Middle frontal gyrus (tissue), 1 donor: ENCODE data around the gene SYT2.
"Not testable (repeated sequence)": the region's sequence is repeated elsewhere in the genome, so short reads cannot be mapped to it uniquely, and the experiment has no call there.

Source experiments
- DNase-seq: peaks from one replicate; pipeline ENCODE4 v3.0.0-alpha.2; 2015; ENCODE audit warnings: low spot score; ENCODE audit errors: extremely low spot score

SYT2 gene

DNA sequence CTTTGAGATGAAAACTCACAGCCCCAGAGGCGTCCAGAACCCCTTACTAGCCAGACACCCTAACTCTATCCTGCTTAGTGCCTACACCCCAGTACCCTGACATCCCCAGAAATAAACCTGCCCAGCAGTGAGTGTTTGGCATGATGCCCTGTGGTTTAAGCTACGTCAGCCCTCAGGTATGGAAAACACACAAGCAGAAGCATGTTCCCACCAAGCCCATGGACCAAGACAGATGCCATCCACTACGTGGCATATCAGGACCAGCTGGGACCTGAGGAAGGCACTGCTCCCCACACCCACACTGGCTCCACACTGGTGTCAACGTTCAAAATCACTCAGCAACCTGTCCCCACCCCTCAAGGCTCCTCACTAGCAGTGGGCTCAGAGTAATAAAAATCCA is 116.4 kb downstream of the SYT2 start:
- no peak for DNase-seq

DNA sequence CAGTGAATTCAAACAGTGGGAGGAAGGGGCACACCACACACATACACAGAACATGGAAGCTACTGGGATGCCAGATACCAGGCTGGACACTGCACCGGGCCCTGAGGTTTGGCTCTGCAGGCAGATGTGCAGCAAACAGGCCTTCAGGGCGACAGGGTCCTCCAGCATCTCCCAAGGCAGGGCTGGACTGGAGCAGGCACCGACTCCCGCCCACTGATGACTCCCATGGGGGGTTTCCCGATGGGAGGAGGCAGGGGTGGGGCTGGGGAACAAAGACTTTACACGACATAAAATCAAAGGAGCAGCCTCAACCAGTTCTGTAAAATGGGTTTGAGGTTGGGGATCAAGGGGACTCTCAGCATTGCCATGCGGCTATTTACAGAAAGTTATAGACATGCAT is 118.1 kb downstream of the SYT2 start:
- no peak for DNase-seq

DNA sequence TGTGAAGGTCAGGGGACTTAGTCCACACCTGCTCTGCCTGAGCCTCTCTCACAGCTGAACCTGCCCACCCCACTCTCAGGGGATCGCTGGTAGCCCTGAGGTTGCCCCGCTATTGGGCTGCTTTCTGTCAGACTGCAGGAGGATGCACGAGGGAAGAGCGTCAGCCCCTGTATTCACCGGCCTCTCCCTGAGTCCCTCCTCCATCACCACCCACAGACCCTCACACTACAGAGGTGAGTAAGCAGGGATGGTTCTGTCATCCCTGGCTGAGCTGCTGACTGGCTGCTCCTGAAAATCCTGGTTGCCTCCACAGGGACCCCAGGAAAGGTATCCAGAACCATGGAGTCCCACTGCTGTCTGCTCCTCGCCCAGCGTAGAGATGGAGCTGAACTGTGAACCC is 118.7 kb downstream of the SYT2 start:
- no peak for DNase-seq

DNA sequence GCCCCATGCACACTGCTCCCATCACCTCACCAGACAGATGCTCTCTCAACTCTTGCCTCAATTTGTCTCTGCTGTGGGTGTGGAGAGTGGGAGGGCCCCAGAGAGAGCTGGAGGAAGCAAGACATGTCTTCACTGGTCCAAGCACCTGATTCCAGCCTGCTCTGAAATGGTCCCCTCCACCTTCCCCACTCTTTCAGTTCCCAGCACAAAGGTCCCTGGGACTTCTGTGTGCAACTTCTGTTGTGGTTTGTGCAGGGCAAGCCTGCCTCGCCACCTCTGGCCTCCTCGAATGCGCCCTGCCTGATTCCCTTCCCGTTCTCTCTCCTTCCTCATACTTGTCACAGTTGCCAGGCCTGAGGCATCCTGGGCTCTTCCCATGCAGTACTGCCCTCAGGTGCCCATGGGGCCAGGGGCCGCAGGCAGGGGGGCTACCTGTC is 119.3 kb downstream of the SYT2 start:
- no peak for DNase-seq

DNA sequence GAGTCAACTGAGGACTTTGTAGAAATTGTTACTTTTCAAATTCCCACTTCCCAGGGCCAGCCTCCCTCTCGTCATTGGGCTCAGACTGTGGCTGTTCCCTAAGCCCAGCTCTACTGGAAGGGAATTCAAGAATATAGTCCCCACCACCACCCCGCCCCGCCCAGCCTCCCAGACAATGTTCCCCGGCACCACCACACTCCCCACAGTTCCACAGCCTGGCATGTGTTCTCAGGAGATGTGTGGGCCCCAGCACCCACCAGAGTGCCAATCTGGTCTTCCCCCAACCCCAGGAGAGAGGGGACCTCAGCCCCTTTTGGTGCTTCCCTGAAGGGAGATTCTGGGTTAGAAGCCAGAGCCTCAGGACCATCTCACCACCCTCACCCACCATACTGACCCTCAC is 120.1 kb downstream of the SYT2 start:
- DNase-seq: no peak

DNA sequence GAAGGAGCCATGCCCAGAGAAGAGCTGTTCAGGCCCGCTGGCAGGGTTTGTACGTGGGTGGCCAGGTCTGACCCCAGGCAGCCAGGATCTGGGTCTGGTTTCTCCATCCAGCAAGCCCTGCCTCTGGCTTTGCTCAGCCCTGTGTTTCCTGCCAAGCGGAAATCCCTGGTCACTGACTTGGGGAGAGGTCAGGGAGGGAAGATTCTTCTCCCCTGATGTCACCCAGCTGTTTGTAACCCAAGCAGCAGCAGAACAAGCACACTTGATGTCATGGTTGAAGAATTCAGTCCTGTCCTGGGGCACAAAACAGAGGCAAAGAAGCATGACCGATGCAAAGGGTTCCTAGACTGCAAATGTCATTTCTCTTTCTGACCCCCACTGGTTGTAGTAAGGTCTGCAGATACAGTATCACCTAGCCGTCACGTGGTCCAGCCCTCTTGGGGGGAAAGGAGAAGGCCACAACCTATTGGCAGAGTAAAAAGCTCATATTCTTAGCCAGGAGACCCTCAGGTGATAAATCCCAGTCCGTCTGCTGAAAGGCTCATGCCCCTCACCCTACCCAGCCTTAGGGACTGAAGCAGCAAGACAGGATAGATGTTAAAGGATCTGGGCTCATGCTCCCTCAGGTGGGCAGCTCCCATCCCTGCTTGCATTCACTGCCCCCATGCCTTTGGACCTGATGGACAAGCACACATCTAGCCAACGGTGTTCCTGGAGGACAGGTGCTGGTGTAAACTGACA is 120.9 kb downstream of the SYT2 start:
- no peak for DNase-seq

GRCh38 chr1:202588503-202589189 is 121.6 kb downstream of the SYT2 start:
- no peak for DNase-seq

GRCh38 chr1:202587859-202588485 is 122.3 kb downstream of the SYT2 start:
- DNase-seq: no peak

DNA sequence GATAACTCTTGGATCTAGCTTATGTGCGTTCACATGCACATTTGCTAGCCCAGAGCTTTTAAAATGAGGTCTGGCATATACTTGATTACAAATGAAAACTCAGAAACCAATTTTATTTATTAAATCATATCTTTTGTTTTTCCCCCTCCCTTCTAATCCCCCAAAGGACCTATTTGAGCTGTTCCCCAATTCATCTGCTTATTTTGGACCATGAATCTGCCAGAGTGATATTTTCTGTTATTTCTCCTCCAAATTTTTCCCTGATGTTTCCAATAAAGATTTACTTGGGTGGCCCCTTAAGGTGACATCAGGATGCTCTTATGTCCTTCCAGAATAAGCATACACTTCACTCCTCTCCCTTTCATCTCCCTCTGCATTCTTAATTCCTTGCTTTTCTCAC is 123.4 kb downstream of the SYT2 start:
- no peak for DNase-seq

- DNase-seq: no peak
Observed at GRCh38 chr1:202586018-202586821, 124.0 kb downstream of the SYT2 start.

DNA sequence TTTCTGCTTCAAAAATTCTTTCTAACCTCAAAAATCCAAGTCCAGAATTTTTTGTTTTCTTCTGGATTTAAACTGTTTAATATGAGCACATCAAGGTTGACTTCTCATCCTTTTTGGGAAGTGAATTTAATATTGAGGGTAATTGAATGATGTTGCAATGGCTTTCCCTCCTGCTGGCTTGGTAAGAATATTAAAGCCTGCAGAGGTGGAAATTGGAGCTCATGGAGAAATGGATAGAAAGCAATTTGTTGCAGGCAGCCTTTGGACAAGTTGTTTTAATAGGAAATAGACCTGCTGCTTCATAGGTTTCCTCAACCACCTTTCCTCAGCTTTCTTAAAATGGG is 124.7 kb downstream of the SYT2 start:
- no peak for DNase-seq

GRCh38 chr1:202584707-202585589 is 125.3 kb downstream of the SYT2 start:
- no peak for DNase-seq

DNA sequence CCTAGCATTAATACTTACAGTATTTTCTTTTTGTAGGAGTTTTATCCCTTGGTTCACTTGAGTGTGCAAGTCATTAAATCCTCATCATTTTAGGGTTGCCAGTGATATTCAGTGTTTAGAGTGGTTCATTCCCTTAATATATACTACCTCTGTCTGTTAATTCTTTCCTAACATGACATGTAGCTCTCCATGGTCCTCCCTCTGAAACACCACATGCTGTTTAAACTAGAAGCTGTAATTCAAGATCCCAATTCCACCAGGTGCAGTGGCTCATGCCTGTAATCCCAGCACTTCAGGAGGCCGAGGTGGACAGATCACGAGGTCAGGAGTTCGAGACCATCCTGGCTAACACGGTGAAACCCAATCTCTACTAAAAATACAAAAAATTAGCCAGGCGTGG is 127.9 kb downstream of the SYT2 start:
- not testable (repeated sequence) for DNase-seq

DNA sequence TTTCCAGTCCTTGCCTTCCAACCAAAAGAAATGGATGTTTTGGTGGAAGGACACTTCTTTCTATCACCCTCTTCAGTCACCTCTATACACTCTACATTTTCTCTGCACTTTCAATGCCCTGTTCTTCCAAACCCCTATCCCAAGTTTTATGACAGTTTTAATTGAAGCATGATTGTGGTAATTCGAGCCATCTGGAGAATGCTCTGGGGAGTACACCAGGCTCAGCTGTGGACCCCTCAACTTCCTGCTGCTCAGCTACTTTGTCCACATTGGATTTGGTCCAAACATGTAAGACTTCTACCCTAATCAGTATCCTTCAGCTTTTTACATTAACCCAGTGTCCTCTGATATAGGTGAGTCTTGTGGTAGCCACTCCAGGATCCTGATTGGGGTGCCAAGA is 129.6 kb downstream of the SYT2 start:
- DNase-seq: no peak

DNA sequence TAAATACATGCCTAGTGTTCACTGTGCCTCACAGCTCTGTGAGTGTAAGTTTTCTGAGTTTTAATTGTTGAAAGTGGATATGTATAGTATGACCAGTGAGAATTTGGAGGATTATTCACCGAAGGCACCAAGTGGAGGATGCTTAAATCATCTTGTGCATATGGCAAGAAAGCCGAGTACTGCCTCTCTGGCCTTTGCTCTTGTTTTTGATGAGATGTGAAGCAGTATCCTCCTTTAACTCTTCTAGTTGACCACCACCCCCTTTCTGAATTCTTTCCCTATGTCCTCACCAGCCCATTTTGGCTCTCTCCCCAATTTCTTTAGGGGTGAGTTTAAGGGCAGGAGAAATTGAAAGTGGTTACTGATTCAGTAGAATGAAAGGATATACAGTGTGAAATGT is 130.4 kb downstream of the SYT2 start:
- DNase-seq: no peak

- no peak for DNase-seq
Observed at GRCh38 chr1:202578565-202578964, 131.7 kb downstream of the SYT2 start.

DNA sequence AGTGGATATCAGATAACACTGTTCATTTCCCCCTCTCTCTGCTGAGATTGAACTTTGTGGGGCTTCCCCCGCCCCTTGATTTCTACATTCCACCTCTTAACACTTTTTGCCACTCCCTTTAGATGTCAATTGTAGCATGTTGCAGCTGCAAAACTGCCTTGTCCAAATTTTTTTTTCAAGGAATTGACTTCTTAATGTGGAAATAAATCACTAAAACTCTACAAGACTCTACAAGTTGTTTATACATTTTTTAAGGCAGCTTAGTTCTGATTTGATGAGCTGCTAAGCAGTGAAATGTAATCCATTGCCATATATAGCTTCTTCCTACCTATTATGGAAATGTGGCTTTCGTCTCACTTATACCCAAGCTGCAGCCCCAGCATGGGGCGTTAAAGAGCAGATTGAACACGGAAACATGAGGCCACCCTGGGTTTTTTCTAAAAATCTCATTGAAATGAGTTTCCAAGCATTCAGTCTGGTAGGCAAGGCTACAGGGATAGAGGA is 132.2 kb downstream of the SYT2 start:
- DNase-seq: no peak

- no peak for DNase-seq
Observed at GRCh38 chr1:202577381-202577780, 132.9 kb downstream of the SYT2 start.

DNA sequence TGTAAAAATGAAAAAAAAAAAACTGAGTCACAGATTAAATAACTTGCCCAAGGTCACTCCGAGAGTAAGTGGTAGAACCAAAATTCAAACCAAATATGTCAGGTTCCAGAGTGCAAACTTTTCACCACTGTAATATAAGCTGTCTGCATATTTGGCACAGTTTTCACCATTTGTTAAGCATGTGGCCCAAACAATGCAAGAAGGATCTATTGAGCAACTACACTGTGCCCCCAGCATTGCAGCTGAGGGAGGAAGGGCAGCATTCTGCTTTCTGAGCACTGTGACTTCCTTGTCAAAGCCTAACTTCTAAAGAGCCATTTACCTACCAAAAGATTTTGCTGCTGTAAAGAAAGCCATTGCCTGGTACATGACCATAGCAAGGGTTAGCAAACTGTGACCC is 133.4 kb downstream of the SYT2 start:
- DNase-seq: no peak

DNA sequence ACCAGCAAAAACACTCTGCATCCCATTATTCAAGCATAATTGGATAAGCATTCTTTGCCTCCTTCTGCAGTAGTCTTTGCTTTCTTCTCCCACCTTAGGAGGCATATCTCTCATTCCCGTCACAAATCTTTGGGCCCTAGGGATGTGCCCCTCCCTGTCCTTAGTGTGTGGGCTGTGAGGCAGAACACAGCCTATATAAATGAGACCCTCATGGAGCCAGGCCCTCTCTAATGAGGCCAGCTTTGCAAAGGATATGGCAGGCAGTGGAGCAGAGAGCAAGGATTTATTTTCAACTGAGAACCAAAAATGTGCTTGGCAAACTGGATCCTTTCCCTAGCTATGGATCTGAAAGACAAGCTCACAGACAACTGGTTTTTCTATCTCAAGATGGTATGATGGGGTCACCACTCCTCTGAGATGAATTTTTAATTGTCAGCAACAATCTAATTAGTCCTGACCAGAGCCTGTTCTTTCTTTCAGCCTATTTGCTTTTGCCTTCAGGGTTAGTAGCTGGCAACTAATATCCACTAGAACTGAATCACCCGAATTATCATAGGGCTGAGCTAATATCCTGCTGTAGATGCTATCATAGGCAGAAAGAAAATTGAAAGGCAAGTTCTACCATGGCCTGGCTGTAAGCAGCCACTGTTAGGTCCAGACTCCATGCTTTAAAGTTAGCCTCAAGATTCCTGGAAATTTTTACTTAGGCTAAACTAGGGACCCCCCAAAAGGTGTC is 134.2 kb downstream of the SYT2 start:
- DNase-seq: no peak
